MM.1S (cell line): ENCODE results near the gene CITED2.

Experiments used
- DNase-seq: peaks from one replicate; pipeline ENCODE4 v3.0.0-alpha.2; 2015
- H2AFZ ChIP-seq: fragments of 300-600 bp; sonication (generic); 2 replicates; pipeline ENCODE4 v1.6.0; 2016; ENCODE audit warnings: antibody characterized with exemption, low read length
- H3F3A ChIP-seq: fragments of 300-600 bp; sonication (generic); 2 replicates; pipeline ENCODE4 v1.6.1; 2016; ENCODE audit warnings: mild to moderate bottlenecking, antibody characterized with exemption, low read length, moderate library complexity, mixed read lengths; ENCODE audit not compliant: insufficient read depth
- H3K27ac ChIP-seq: fragments of 300-600 bp; sonication (generic); 2 replicates; pipeline ENCODE4 v1.5.1; 2016; ENCODE audit warnings: mild to moderate bottlenecking, low read length
- H3K27me3 ChIP-seq: fragments of 300-600 bp; sonication (generic); replicated peaks from 2 replicates; pipeline ENCODE4 v1.6.0; 2016; ENCODE audit warnings: low read length; ENCODE audit not compliant: insufficient read depth
- H3K36me3 ChIP-seq: fragments of 300-600 bp; sonication (generic); replicated peaks from 2 replicates; pipeline ENCODE4 v1.6.1; 2016; ENCODE audit warnings: mild to moderate bottlenecking, low read length, mixed read lengths; ENCODE audit not compliant: insufficient read depth
- H3K4me1 ChIP-seq: fragments of 300-600 bp; sonication (generic); 2 replicates; pipeline ENCODE4 v1.6.1; 2016; ENCODE audit warnings: low read length, mixed read lengths
- H3K4me2 ChIP-seq: fragments of 300-600 bp; sonication (generic); 2 replicates; pipeline ENCODE4 v1.6.0; 2016; ENCODE audit warnings: low read depth, low read length
- H3K4me3 ChIP-seq: fragments of 300-600 bp; sonication (generic); 2 replicates; pipeline ENCODE4 v1.5.1; 2016; ENCODE audit warnings: low read length, mixed read lengths
- H3K79me2 ChIP-seq: fragments of 300-600 bp; sonication (generic); 2 replicates; pipeline ENCODE4 v1.6.1; 2016; ENCODE audit warnings: mixed run types, low read length, mixed read lengths
- H3K9ac ChIP-seq: fragments of 300-600 bp; sonication (generic); 2 replicates; pipeline ENCODE4 v1.6.1; 2016; ENCODE audit warnings: low read length, mixed read lengths
- H3K9me2 ChIP-seq: fragments of 300-600 bp; sonication (generic); replicated peaks from 2 replicates; pipeline ENCODE4 v1.6.1; 2016; ENCODE audit warnings: mild to moderate bottlenecking, low read length, mixed read lengths; ENCODE audit not compliant: insufficient read depth
- H3K9me3 ChIP-seq: fragments of 300-600 bp; sonication (generic); replicated peaks from 2 replicates; pipeline ENCODE4 v1.6.1; 2016; ENCODE audit warnings: mild to moderate bottlenecking, low read length, mixed read lengths; ENCODE audit not compliant: insufficient read depth
- H4K20me1 ChIP-seq: fragments of 300-600 bp; sonication (generic); 2 replicates; pipeline ENCODE4 v1.6.1; 2016; ENCODE audit warnings: mild to moderate bottlenecking, low read length, moderate library complexity, mixed read lengths; ENCODE audit not compliant: insufficient read depth
- EZH2 ChIP-seq: fragments of 300-600 bp; sonication (generic); optimal IDR thresholded peaks from 2 replicates; pipeline ENCODE3; 2017; ENCODE audit warnings: low read depth, mild to moderate bottlenecking, antibody characterized with exemption, low read length, mixed read lengths
- EZH2phosphoT487 ChIP-seq: fragments of 300-600 bp; sonication (generic); IDR thresholded peaks from 2 replicates; pipeline ENCODE4 v1.6.1; 2018; ENCODE audit warnings: antibody characterized with exemption, low read length
- TF ChIP-seq, protein P1 (sequence below): fragments of 300-600 bp; sonication (generic); IDR thresholded peaks from 2 replicates; pipeline ENCODE4 v1.5.1; 2016; ENCODE audit warnings: antibody characterized with exemption, low read length, mixed read lengths

The CITED2 gene

GRCh38 chr6:139346392-139346791 is 28.1 kb downstream of the CITED2 start:
- Histone ChIP-seq H3K79me2 (no peaks in the 10 kb centered on the region), H3K4me1 (peaks cover 8% of the 10 kb centered on the region), H3K9me3 (no peaks in the 10 kb centered on the region), H4K20me1 (no peaks in the 10 kb centered on the region), H3K27me3 (no peaks in the 10 kb centered on the region), H3K9ac (no peak overlapping the region), H2AFZ (no peak overlapping the region), H3F3A (no peaks in the 10 kb centered on the region), H3K4me3 (no peak overlapping the region), H3K27ac (no peak overlapping the region), H3K9me2 (no peaks in the 10 kb centered on the region), H3K4me2 (no peak overlapping the region), H3K36me3 (no peaks in the 10 kb centered on the region)
- TF ChIP-seq, protein P1, sequence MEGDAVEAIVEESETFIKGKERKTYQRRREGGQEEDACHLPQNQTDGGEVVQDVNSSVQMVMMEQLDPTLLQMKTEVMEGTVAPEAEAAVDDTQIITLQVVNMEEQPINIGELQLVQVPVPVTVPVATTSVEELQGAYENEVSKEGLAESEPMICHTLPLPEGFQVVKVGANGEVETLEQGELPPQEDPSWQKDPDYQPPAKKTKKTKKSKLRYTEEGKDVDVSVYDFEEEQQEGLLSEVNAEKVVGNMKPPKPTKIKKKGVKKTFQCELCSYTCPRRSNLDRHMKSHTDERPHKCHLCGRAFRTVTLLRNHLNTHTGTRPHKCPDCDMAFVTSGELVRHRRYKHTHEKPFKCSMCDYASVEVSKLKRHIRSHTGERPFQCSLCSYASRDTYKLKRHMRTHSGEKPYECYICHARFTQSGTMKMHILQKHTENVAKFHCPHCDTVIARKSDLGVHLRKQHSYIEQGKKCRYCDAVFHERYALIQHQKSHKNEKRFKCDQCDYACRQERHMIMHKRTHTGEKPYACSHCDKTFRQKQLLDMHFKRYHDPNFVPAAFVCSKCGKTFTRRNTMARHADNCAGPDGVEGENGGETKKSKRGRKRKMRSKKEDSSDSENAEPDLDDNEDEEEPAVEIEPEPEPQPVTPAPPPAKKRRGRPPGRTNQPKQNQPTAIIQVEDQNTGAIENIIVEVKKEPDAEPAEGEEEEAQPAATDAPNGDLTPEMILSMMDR, result no peak
- TF ChIP-seq EZH2 (no peak), EZH2phosphoT487 (no peak)
- no peak for DNase-seq

DNA sequence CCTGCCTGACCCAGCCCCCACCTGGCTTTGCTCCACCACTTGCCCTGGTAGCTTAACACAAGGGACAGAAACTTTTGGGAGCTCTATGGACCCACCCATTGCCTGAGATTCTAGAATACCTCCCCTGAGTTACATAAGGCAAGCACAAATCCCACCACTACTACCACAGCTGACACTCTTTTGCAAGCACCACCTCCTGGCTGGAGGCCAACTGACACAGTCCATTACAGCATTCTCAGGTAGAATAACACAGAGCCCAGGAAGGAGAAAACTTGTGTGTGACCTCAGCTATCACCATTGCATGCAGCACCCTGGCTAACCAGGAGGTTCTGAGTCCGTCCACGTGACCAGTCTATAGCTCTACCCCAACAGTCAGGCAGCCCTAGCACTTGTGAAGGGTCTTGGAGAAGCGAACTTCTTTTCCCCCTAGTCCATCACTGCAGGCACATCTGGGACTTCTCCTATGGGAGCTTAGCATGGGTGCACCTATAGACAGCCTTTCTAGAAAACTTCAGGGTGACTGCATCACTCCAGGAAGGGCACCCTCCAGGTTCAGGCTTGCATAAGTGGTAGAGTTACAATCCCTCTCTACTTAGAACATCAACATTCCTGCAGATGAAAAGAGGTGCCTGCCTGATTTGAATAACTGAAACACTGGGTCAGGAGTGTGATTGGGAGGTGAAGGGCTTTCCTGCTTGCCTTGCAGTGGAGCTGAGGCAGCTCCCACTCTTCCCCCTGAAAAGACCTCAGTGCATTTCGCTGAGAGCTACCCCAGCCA is 30.1 kb downstream of the CITED2 start:
- Histone ChIP-seq H3F3A (no peaks in the 10 kb centered on the region), H3K4me2 (no peak overlapping the region), H4K20me1 (no peaks in the 10 kb centered on the region), H3K27ac (no peak overlapping the region), H3K27me3 (no peaks in the 10 kb centered on the region), H3K36me3 (no peaks in the 10 kb centered on the region), H3K9me2 (no peaks in the 10 kb centered on the region), H2AFZ (0 out of 2 replicates have a peak overlapping the region, but pooled peaks have one; percentile 19), H3K4me1 (peaks cover 8% of the 10 kb centered on the region), H3K4me3 (no peak overlapping the region), H3K9ac (no peak overlapping the region), H3K79me2 (no peaks in the 10 kb centered on the region), H3K9me3 (no peaks in the 10 kb centered on the region)
- TF ChIP-seq EZH2phosphoT487 (no peak), EZH2 (no peak)
- TF ChIP-seq, protein P1, result no peak
- DNase-seq, result no peak

DNA sequence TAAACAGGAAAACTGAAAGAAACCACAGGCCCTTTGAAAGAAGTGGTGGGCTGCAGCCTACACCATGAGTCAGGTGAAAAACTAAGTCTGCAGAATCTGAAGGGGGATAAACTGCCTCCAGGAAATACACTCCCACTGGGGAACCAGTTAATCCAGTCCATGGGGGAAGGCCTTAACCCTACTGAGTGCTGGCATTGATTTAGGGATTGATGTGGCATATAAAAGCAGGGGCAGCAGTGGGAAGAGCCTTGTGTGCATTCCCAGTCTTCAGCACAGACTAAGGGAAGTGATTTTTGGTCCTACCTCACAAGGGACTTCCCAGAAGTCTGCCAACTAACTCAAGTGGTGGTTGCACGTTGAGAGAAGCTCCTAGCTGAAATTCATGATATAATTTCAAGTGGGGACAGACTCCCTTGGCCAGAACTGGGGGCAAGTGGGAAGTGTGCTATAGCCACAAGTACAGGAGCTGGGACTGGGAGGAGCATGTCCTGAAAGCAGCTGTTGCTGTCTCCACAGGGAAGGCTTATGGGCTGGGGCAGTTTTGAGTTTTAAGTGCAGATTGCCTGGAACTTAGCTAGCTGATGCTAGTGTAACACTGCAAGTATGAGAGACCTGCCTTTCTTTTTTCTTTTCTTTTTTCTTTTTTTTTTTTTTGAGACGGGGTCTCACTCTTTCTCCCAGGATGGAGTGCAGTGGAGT is 31.2 kb downstream of the CITED2 start:
- no peaks in the 10 kb centered on the region for H4K20me1 ChIP-seq
- peak overlapping the region; percentile 58 for H2AFZ ChIP-seq
- 0 out of 2 replicates have a peak overlapping the region, but pooled peaks have one; percentile 8 for H3K4me2 ChIP-seq
- H3K27me3 ChIP-seq, result no peaks in the 10 kb centered on the region
- H3K9me3 ChIP-seq, result no peaks in the 10 kb centered on the region
- H3K9me2 ChIP-seq, result no peaks in the 10 kb centered on the region
- no peaks in the 10 kb centered on the region for H3K79me2 ChIP-seq
- no peaks in the 10 kb centered on the region for H3K36me3 ChIP-seq
- no peaks in the 10 kb centered on the region for H3F3A ChIP-seq
- H3K9ac ChIP-seq, result no peak overlapping the region
- H3K27ac ChIP-seq, result no peak overlapping the region
- DNase-seq, result no peak
- H3K4me1 ChIP-seq, result peaks cover 8% of the 10 kb centered on the region
- TF ChIP-seq, protein P1, result no peak
- TF ChIP-seq EZH2 (no peak), EZH2phosphoT487 (no peak)
- no peak overlapping the region for H3K4me3 ChIP-seq
